Activated naive CD4-positive, alpha-beta T cell treated with anti-CD3 and anti-CD28 coated beads, Interleukin-2, amount 10 ng/mL, durations not matched to agents 7 days and 5 days (primary cell): ENCODE measurements around the gene GREM2.

Experiments used
- CTCF ChIA-PET: fragments of 350-600 bp; sonication (Branson Sonifier 250); formaldehyde crosslinking; loops from one replicate; lab custom pipeline; 2021; ENCODE audit warnings: antibody characterized with exemption; lab: Charles Lee
- DNase-seq: peaks from one replicate; pipeline ENCODE4 v3.0.0-alpha.2; 2020
- H3K27ac Mint-ChIP-seq: one replicate; pipeline ENCODE4 v1.8.0; 2021; ENCODE audit warnings: mild to moderate bottlenecking, moderate library complexity, mixed read lengths
- H3K27me3 Mint-ChIP-seq: one replicate; pipeline ENCODE4 v1.8.0; 2021; ENCODE audit warnings: mild to moderate bottlenecking, mixed read lengths
- H3K36me3 Mint-ChIP-seq: one replicate; pipeline ENCODE4 v1.8.0; 2021; ENCODE audit warnings: mixed read lengths
- H3K4me1 Mint-ChIP-seq: one replicate; pipeline ENCODE4 v1.8.0; 2021; ENCODE audit warnings: mixed read lengths
- H3K4me3 Mint-ChIP-seq: one replicate; pipeline ENCODE4 v1.8.0; 2021; ENCODE audit warnings: mild to moderate bottlenecking, moderate library complexity, mixed read lengths
- H3K9me3 Mint-ChIP-seq: one replicate; pipeline ENCODE4 v1.8.0; 2021; ENCODE audit warnings: mixed read lengths

GREM2 gene

DNA sequence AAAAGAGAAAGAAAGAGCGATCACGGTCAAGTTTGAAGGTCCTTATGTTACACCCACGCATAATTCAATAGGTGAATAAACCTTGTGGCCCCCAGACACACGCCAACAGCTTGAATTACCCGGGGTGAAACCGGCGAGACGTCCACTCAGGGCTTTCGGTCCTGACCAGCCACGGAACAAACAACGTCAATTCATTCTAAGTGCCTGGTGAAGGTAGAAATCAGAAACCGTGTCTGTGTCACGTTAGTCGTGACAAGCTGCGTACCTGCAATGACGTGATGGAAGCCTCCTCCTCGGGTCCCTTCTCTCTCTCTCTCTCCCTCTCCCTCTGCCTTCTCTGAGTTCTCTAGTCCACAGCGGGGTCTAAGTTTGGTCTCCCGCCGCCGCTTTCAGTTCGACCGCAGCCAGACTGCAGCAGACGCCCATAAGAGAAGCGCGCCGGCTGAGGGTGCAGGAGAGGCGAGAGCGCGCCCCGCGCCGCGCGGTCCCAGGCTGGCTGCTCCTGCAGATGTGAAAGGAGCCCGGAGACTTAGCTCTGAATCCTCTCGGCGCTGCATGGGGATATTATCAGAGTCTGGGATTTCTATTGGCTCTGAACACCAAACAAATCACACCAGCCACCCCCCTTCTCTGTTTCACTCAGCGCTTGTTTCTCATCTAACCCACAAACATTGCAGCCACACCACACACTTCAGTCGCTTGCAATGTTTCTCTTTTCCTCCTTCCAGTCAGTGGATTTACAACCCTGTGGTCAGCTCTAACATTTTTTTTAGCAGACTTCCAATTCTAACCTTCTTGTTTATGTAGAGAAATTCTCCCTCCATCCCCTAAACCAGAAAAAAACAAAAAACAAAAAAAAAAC lies at the start of gene GREM2:
Gene GREM2 (minus strand): TSS at position 537 of the 862 bp plus-strand sequence. CDS start 118,680 bp downstream, outside the sequence.
- CTCF ChIA-PET = interaction anchor here (0.6 to 1.2 kb wide), 2 partner anchors 80 to 157 kb away, joined by 3 read pairs; no protein-coding TSS in a partner anchor
- peaks cover 44% of the 10 kb centered on the region for H3K27me3 Mint-ChIP-seq
- peak within 1 kb of the TSS; percentile 97 for H3K4me3 Mint-ChIP-seq

DNA sequence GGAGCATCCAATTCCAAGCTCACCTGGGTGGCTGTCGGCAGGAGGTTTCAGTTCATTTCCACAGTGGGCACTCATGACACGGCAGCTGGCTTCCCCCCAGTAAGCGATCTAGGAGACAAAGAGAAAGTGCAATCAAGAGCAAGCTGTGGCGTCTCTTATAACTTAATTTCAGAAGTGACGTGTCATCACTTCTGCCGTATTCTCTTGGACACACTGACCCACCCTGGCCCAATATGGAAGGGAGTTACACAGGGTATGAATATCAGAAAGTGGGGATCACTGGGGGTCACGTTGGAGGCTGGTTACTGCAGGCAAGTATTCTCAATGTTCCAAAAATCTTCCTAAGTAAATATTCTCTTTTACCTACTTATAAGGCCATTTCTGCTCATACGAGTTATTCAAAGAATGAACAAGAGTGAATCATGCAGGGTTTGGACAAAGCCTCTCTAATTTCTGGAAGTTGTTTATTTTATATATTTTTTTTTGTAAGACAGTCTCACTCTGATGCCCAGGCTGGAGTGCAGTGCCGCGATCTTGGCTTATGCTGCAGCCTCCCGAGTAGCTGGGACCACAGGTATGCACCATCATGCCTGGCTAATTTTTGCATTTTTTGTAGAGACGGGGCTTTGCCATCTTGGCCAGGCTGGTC lies 46.5 kb upstream of the GREM2 start:
- H3K4me3 Mint-ChIP-seq = no peak overlapping the region
- no peaks in the 10 kb centered on the region for H3K36me3 Mint-ChIP-seq
- peaks cover 11% of the 10 kb centered on the region for H3K27me3 Mint-ChIP-seq
- no peaks in the 10 kb centered on the region for H3K4me1 Mint-ChIP-seq
- H3K27ac Mint-ChIP-seq = no peak overlapping the region
- CTCF ChIA-PET = no interaction called here
- peaks cover 2% of the 10 kb centered on the region for H3K9me3 Mint-ChIP-seq
- no peak for DNase-seq

More for the DNA sequence above, at the start of gene GREM2:
- Mint-ChIP-seq H3K4me1 (peaks cover 37% of the 10 kb centered on the region), H3K9me3 (no peaks in the 10 kb centered on the region), H3K36me3 (peaks cover 3% of the 10 kb centered on the region), H3K27ac (peak within 1 kb of the TSS; percentile 80)
- DNase-seq = peak; percentile 65

DNA sequence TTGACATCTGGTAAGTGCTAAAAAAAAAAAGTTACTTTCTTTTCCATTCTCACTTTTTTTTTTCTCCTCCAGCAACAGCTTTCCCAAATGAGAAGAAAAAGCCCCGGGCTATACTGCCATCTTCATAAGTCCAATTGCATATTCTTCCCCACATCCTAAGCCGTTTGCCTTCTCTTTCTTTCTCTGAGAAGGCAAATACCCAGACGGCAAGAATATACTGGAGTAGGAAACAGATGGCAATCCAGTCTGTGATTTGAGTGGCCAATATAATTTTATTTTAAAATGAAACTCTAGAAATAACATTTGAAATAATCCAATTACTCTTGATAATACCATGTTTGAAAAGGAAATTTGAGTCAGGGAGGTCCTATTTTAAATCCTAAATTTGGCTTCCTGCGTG lies 44.6 kb upstream of the GREM2 start:
- no peak overlapping the region for H3K4me3 Mint-ChIP-seq
- H3K36me3 Mint-ChIP-seq = no peaks in the 10 kb centered on the region
- peaks cover 11% of the 10 kb centered on the region for H3K27me3 Mint-ChIP-seq
- CTCF ChIA-PET = no interaction called here
- no peak overlapping the region for H3K27ac Mint-ChIP-seq
- H3K4me1 Mint-ChIP-seq = peaks cover 8% of the 10 kb centered on the region
- peaks cover 2% of the 10 kb centered on the region for H3K9me3 Mint-ChIP-seq
- no peak for DNase-seq

DNA sequence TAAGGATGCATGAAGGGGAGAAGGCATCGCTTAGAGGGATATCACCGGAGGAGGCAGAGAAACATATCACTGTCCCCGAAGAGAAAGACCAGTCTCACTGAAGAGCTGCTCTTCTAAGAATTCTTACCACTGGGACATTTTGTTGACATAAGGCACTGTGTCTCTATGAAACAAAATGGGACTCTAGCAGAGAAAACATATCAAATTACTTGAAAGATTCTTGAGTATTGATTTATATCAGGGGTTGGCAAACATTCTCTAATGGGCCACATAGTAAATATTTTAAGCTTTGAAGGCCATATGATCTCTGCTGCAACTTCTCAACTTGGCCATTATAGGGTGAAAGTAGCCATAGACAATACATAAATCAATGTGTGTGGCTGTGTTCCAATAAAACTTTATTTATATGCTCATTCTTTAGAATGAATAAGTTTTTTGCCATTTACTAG lies 41.0 kb upstream of the GREM2 start:
- Mint-ChIP-seq H3K27me3 (peaks cover 9% of the 10 kb centered on the region), H3K4me1 (peaks cover 8% of the 10 kb centered on the region), H3K36me3 (no peaks in the 10 kb centered on the region), H3K27ac (peak overlapping the region; percentile 87), H3K9me3 (peaks cover 2% of the 10 kb centered on the region), H3K4me3 (no peak overlapping the region)
- CTCF ChIA-PET = no interaction called here
- no peak for DNase-seq

DNA sequence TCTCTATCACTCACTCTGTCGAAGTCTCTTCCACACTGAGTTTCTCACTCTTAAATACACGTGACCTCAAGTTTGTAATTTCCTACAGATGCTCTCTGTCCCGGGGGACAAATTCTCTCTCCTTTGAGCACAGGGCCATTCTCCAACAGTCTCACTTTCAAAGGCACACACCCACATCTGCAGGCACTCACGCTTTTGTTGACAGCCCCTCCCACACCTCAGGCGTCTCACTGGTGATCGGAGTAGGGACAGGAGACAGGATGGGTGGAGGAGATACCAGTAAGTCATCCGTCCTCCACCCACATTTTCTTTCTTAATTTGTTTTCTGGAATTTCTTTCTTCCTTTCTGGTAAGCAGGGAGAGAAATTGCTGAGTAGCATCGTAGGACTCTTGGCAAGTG lies 40.6 kb upstream of the GREM2 start:
- Mint-ChIP-seq H3K36me3 (no peaks in the 10 kb centered on the region), H3K4me3 (no peak overlapping the region), H3K9me3 (peaks cover 2% of the 10 kb centered on the region), H3K27ac (peak overlapping the region; percentile 87), H3K4me1 (peaks cover 8% of the 10 kb centered on the region), H3K27me3 (peaks cover 9% of the 10 kb centered on the region)
- DNase-seq = peak; percentile 39
- CTCF ChIA-PET = no interaction called here

DNA sequence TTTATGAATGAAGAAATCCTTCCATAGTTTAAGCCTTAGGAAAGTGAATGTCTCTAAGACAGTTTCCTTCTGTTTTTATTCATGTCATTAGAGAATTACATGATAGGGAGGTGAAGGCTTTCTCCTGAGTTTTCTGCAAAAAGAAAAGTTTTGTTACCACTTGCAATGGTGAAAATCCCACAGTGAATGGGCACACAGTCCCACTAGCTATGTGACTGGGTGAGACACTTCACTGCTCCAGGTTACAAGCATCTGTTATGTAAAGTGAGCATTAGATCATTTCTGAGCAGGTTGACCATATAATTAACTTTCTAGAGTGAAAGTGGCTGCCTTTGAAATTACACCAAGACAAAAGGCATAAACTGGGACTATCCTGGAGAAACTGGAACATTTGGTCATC lies 38.9 kb upstream of the GREM2 start:
- Mint-ChIP-seq H3K4me1 (peaks cover 8% of the 10 kb centered on the region), H3K27me3 (peaks cover 9% of the 10 kb centered on the region), H3K9me3 (no peaks in the 10 kb centered on the region), H3K4me3 (no peak overlapping the region), H3K36me3 (no peaks in the 10 kb centered on the region), H3K27ac (no peak overlapping the region)
- CTCF ChIA-PET = no interaction called here
- no peak for DNase-seq

DNA sequence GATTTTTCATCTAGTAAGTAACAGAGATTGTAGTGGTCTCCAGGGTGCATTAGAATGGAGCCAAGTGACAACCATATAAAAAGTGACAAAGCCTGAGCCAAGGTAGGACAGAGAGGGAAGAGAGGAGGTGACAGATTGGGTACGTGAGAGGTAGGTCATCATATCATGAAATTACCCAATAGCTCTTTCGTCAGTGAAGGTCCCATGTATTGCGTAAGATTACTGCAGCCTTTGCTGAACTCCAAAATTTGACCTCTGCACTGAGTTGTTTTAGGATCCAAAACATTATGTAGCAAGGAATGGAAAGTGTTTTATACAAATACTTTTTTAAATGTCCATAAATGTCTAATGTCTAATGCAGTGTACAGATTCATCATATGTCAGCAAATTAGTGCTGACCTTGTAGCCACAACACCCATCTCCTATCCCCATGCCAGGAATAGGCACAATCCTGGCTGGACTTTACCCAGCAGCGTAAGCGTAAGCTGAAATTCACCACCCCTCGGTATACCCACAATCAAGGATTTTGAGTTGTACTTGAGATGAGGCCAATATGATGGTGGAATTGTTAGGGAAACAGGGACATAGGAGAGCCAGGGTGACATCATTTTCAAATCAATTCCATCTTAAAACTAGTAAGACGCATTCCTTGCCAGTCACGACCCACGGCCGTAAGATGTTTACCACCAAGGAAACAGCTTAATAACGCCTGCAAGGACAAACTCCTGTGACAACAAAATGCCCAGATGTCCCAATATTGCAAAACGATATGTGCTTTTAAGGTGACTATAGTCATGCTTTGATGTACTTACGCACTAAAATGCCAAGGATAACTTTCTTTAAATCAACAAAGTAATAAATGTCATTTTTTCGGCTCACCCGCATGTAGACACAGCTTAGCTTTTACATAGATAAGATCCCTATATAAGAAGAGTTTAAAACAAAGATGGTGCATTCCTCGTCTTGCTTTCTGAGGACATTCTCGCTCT lies 38.1 kb upstream of the GREM2 start:
- H3K27me3 Mint-ChIP-seq = peaks cover 9% of the 10 kb centered on the region
- no peaks in the 10 kb centered on the region for H3K9me3 Mint-ChIP-seq
- H3K36me3 Mint-ChIP-seq = no peaks in the 10 kb centered on the region
- no peak overlapping the region for H3K27ac Mint-ChIP-seq
- H3K4me3 Mint-ChIP-seq = no peak overlapping the region
- no peak for DNase-seq
- CTCF ChIA-PET = no interaction called here
- H3K4me1 Mint-ChIP-seq = peaks cover 8% of the 10 kb centered on the region

DNA sequence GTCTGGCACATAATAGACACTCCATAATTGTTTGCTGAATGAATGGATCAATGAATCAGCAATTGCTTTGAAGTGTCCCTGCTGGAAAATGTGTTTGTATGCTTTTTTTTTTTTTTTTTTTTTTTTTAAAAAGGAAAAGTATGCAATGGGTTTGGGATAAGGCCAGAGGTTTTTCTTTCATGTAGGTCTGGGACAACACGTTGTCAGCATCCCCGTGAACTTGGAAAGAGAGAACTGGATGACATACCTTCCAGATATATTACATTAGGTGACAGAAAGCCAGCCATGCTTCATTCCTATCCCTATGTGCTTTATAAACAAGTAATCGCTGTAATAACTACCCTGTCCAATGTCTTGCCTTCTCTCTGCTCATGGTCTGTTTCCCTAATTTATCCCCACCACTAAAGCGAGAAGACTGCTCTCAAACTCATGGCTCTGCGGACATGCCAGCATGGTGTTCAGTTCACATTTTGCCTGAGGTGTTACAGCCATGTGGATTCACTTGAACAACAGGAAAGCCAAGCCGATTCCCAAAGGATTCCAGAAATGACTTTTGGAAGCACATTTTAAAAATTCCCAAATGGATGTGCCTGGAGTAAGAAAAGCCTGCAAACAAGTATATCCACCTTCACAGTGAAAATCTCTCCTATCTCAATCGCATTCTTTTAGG lies 34.8 kb upstream of the GREM2 start:
- Mint-ChIP-seq H3K27me3 (peaks cover 8% of the 10 kb centered on the region), H3K27ac (no peak overlapping the region), H3K4me1 (no peaks in the 10 kb centered on the region), H3K9me3 (no peaks in the 10 kb centered on the region), H3K4me3 (no peak overlapping the region), H3K36me3 (no peaks in the 10 kb centered on the region)
- DNase-seq = no peak
- CTCF ChIA-PET = no interaction called here

DNA sequence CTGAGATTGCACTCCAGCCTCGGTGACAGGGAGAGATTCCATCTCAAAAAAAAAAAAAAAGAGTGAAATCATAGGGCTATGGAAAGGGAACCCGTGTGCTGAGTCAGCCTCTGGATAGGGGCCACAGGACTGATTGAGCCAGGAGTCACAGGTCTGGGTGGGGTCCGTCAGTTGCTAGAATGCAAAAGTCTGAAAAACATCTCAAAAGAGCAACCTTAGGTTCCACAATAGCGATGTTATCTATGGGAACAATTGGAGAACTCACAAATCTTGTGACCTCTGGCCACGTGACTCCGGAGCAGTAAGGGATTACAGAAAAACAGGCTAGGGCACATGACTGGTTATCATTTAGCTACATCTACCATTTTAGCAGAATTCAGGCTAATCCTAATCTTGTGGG lies 32.8 kb upstream of the GREM2 start:
- Mint-ChIP-seq H3K4me1 (no peaks in the 10 kb centered on the region), H3K9me3 (no peaks in the 10 kb centered on the region), H3K4me3 (no peak overlapping the region), H3K27me3 (peaks cover 3% of the 10 kb centered on the region), H3K36me3 (no peaks in the 10 kb centered on the region), H3K27ac (no peak overlapping the region)
- CTCF ChIA-PET = no interaction called here
- DNase-seq = no peak

DNA sequence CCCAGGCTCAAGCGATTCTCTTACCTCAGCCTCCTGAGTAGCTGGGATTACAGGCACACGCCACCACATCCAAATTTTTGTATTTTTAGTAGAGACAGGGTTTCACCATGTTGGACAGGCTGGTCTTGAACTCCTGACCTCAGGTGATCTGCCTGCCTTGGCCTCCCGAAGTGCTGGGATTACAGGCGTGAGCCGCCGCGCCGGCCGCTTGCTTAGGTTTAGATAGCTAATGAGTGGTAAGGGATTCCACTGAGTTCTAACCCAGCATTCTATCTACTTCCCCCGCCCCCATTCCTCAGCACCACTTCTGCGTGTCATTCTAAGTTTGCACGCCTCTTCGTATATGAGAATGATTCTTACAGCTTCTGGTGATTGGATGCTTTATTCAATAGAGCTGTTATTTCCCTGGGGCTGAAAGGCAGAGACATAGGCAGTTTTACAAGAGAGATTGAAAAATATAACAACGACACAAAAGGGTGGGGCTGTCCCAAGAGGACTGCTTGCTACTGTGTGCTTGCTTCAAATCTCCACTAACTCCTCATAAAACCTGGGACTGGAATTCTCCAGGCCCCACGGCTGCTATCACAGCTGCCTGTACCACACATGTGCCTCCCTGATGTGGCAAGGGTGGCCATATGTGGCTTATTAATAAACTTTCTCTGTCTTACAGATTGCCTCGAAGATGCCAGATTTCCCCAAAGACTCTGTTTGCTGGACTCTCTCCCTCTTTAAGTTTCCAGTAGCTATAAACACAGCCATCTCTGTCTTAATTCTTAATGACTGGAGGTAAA lies 23.7 kb upstream of the GREM2 start:
- Mint-ChIP-seq H3K27me3 (peaks cover 3% of the 10 kb centered on the region), H3K4me1 (no peaks in the 10 kb centered on the region), H3K4me3 (no peak overlapping the region), H3K9me3 (peaks cover 5% of the 10 kb centered on the region), H3K36me3 (no peaks in the 10 kb centered on the region), H3K27ac (no peak overlapping the region)
- DNase-seq = no peak
- CTCF ChIA-PET = no interaction called here

DNA sequence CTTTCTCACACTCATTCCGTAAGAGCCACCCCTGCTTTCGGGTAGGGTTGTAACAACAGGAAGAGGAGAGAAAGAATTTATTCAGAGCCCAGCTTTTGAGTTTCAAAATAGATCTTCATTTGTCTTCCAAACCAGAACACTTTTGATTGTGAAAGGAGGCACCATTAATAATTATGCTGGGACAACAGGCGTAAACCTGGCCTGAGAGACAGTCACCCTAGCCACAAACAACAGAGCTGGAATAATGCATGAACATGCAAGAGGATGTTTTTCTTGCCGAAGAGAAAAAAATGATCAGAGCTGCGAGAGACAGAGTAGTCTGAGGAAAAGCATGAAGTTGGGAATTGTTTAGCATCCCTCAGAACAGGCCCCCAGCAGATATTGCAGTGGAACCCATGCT lies 18.5 kb upstream of the GREM2 start:
- Mint-ChIP-seq H3K36me3 (no peaks in the 10 kb centered on the region), H3K27me3 (peaks cover 10% of the 10 kb centered on the region), H3K4me3 (no peak overlapping the region), H3K9me3 (no peaks in the 10 kb centered on the region), H3K4me1 (no peaks in the 10 kb centered on the region), H3K27ac (no peak overlapping the region)
- DNase-seq = no peak
- CTCF ChIA-PET = no interaction called here

DNA sequence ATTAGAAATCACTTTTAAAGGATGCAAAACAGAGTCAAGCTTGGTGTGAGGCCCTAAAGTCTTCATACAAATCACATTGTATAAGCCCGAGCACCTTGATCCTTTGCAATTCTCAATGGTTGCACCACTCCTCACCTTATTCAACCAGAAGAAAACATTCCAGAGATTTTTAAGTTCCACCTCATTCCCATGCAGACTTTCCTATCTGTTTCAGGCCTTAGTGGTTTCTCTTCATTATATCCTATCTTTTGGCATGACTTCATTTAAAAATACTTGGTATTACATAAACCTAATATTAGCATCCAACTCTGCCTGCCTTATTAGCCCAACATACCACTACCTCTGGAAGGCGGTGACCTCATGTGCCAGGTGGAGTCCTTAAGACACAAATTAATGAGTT lies 9.3 kb upstream of the GREM2 start:
- H3K27me3 Mint-ChIP-seq = peaks cover 22% of the 10 kb centered on the region
- no peaks in the 10 kb centered on the region for H3K36me3 Mint-ChIP-seq
- no peak for DNase-seq
- CTCF ChIA-PET = no interaction called here
- H3K9me3 Mint-ChIP-seq = no peaks in the 10 kb centered on the region
- H3K27ac Mint-ChIP-seq = no peak overlapping the region
- H3K4me3 Mint-ChIP-seq = no peak overlapping the region
- peaks cover 9% of the 10 kb centered on the region for H3K4me1 Mint-ChIP-seq
